GM18526 (cell line): Measurements from ENCODE around the gene GPHB5.

Source experiments
- POLR2A ChIP-seq: IDR thresholded peaks from 3 replicates; pipeline ENCODE4 v1.6.1; 2011; ENCODE audit not compliant: insufficient read length; ENCODE audit errors: extremely low read depth

Gene GPHB5

GRCh38 chr14:63300854-63301253 lies 17.9 kb downstream of the GPHB5 start:
- no peak for TF ChIP-seq POLR2A

- TF ChIP-seq POLR2A: no peak
These were observed 19.2 kb downstream of the GPHB5 start for GRCh38 chr14:63299351-63300110.

- TF ChIP-seq POLR2A: no peak
These were observed 21.2 kb downstream of the GPHB5 start for GRCh38 chr14:63297372-63298063.

- no peak for TF ChIP-seq POLR2A
These were observed 22.6 kb downstream of the GPHB5 start for GRCh38 chr14:63296060-63296563.

- no peak for TF ChIP-seq POLR2A
These were observed 23.5 kb downstream of the GPHB5 start for GRCh38 chr14:63295231-63295685.

GRCh38 chr14:63292805-63293204 lies 25.9 kb downstream of the GPHB5 start:
- no peak for TF ChIP-seq POLR2A

- TF ChIP-seq POLR2A: no peak
These were observed 27.8 kb downstream of the GPHB5 start for GRCh38 chr14:63290741-63291430.

- TF ChIP-seq POLR2A: no peak
These were observed 29.9 kb downstream of the GPHB5 start for GRCh38 chr14:63288853-63289252.

- TF ChIP-seq POLR2A: no peak
These were observed 30.9 kb downstream of the GPHB5 start for GRCh38 chr14:63287666-63288483.

- no peak for TF ChIP-seq POLR2A
These were observed 32.7 kb downstream of the GPHB5 start for GRCh38 chr14:63286071-63286470.

GRCh38 chr14:63283884-63284248 lies 34.9 kb downstream of the GPHB5 start:
- TF ChIP-seq POLR2A: no peak

GRCh38 chr14:63282997-63283883 lies 35.5 kb downstream of the GPHB5 start:
- TF ChIP-seq POLR2A: no peak

- no peak for TF ChIP-seq POLR2A
These were observed 41.0 kb downstream of the GPHB5 start for GRCh38 chr14:63277591-63278183.
